Testis (tissue), 2 donors: ENCODE measurements around the gene CD164L2.

ENCODE experiments used
- POLR2A ChIP-seq: fragments of 450-650 bp; IDR thresholded peaks from one replicate; pipeline ENCODE4 v1.6.1; 2017; ENCODE audit warnings: antibody characterized with exemption, mild to moderate bottlenecking, moderate library complexity
- TF ChIP-seq, protein P1 (sequence below), 3 experiments: fragments of 450-650 bp in 2 of 3; fragments of 200-600 bp in 1 of 3; sonication (generic) in 1 of 3; IDR thresholded peaks; one replicate each; pipeline ENCODE4 v1.5.1; 2016 to 2019; ENCODE audit warnings: antibody characterized with exemption in 3 of 3, mild to moderate bottlenecking in 2 of 3, moderate library complexity in 1 of 3

- TF ChIP-seq, protein P1, sequence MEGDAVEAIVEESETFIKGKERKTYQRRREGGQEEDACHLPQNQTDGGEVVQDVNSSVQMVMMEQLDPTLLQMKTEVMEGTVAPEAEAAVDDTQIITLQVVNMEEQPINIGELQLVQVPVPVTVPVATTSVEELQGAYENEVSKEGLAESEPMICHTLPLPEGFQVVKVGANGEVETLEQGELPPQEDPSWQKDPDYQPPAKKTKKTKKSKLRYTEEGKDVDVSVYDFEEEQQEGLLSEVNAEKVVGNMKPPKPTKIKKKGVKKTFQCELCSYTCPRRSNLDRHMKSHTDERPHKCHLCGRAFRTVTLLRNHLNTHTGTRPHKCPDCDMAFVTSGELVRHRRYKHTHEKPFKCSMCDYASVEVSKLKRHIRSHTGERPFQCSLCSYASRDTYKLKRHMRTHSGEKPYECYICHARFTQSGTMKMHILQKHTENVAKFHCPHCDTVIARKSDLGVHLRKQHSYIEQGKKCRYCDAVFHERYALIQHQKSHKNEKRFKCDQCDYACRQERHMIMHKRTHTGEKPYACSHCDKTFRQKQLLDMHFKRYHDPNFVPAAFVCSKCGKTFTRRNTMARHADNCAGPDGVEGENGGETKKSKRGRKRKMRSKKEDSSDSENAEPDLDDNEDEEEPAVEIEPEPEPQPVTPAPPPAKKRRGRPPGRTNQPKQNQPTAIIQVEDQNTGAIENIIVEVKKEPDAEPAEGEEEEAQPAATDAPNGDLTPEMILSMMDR (IDR thresholded peaks at IDR 0.05) = no peak
- TF ChIP-seq POLR2A = no peak
Observed at GRCh38 chr1:27363766-27364695, 19.1 kb downstream of the CD164L2 start.
